Measurements from ENCODE around the gene TRA2A.
"Not testable (repeated sequence)": the region's sequence is repeated elsewhere in the genome, so short reads cannot be mapped to it uniquely, and the experiment has no call there.

The TRA2A gene

GRCh38 chr7:23530405-23530804, 1.4 kb downstream of the TRA2A start:
- H3K27ac Mint-ChIP-seq: peak overlapping the region; percentile 99
- H3K27me3 Mint-ChIP-seq: no peaks in the 10 kb centered on the region
- H3K4me3 Mint-ChIP-seq: peak overlapping the region; percentile 98
- H3K9me3 Mint-ChIP-seq: no peaks in the 10 kb centered on the region
- peaks cover 3% of the 10 kb centered on the region for H3K36me3 Mint-ChIP-seq
- ATAC-seq (ENCODE audit: low read depth) (peak; percentile 51), DNase-seq (ENCODE audit: low spot score in 2 of 2) (peak; percentile 34 to 55)
- peaks cover 24% of the 10 kb centered on the region for H3K4me1 Mint-ChIP-seq

- Mint-ChIP-seq H3K27me3 (no peaks in the 10 kb centered on the region), H3K4me3 (peak overlapping the region; percentile 55), H3K27ac (peak overlapping the region; percentile 99), H3K9me3 (no peaks in the 10 kb centered on the region), H3K4me1 (peaks cover 26% of the 10 kb centered on the region), H3K36me3 (peaks cover 3% of the 10 kb centered on the region)
- DNase-seq (ENCODE audit: low spot score in 2 of 2): no peak
- ATAC-seq (ENCODE audit: low read depth): no peak
These were observed 2.4 kb downstream of the TRA2A start for GRCh38 chr7:23529262-23529859.

- Mint-ChIP-seq H3K36me3 (peaks cover 19% of the 10 kb centered on the region), H3K4me1 (peaks cover 37% of the 10 kb centered on the region)
- not testable (repeated sequence) for H3K27ac Mint-ChIP-seq; DNase-seq (ENCODE audit: low spot score in 2 of 2); H3K27me3 Mint-ChIP-seq; H3K9me3 Mint-ChIP-seq; H3K4me3 Mint-ChIP-seq; ATAC-seq (ENCODE audit: low read depth)
These were observed 6.2 kb downstream of the TRA2A start for GRCh38 chr7:23525611-23526010.

GRCh38 chr7:23524473-23524872, 7.3 kb downstream of the TRA2A start:
- Mint-ChIP-seq H3K27me3 (no peaks in the 10 kb centered on the region), H3K4me3 (no peak overlapping the region), H3K9me3 (no peaks in the 10 kb centered on the region), H3K36me3 (peaks cover 19% of the 10 kb centered on the region), H3K4me1 (peaks cover 31% of the 10 kb centered on the region), H3K27ac (peak overlapping the region; percentile 28)
- DNase-seq (ENCODE audit: low spot score in 2 of 2) (no peak), ATAC-seq (ENCODE audit: low read depth) (no peak)

GRCh38 chr7:23523486-23524075, 8.2 kb downstream of the TRA2A start:
- H3K4me1 Mint-ChIP-seq: peaks cover 31% of the 10 kb centered on the region
- H3K9me3 Mint-ChIP-seq: no peaks in the 10 kb centered on the region
- no peak overlapping the region for H3K4me3 Mint-ChIP-seq
- no peak for DNase-seq (ENCODE audit: low spot score in 2 of 2)
- H3K27me3 Mint-ChIP-seq: no peaks in the 10 kb centered on the region
- H3K27ac Mint-ChIP-seq: peak overlapping the region; percentile 28
- H3K36me3 Mint-ChIP-seq: peaks cover 25% of the 10 kb centered on the region
- ATAC-seq (ENCODE audit: low read depth): no peak

- H3K36me3 Mint-ChIP-seq: peaks cover 40% of the 10 kb centered on the region
- no peak overlapping the region for H3K27ac Mint-ChIP-seq
- DNase-seq (ENCODE audit: low spot score in 2 of 2) (no peak), ATAC-seq (ENCODE audit: low read depth) (no peak)
- no peak overlapping the region for H3K4me3 Mint-ChIP-seq
- no peaks in the 10 kb centered on the region for H3K9me3 Mint-ChIP-seq
- H3K4me1 Mint-ChIP-seq: peaks cover 15% of the 10 kb centered on the region
- H3K27me3 Mint-ChIP-seq: no peaks in the 10 kb centered on the region
These were observed 11.2 kb downstream of the TRA2A start for GRCh38 chr7:23520582-23520981.

- no peak overlapping the region for H3K27ac Mint-ChIP-seq
- peak; percentile 40 for ATAC-seq (ENCODE audit: low read depth)
- H3K9me3 Mint-ChIP-seq: no peaks in the 10 kb centered on the region
- H3K4me3 Mint-ChIP-seq: no peak overlapping the region
- no peaks in the 10 kb centered on the region for H3K4me1 Mint-ChIP-seq
- peaks cover 41% of the 10 kb centered on the region for H3K36me3 Mint-ChIP-seq
- H3K27me3 Mint-ChIP-seq: no peaks in the 10 kb centered on the region
- no peak for DNase-seq (ENCODE audit: low spot score in 2 of 2)
These were observed 17.0 kb downstream of the TRA2A start for GRCh38 chr7:23514755-23515154.

- not testable (repeated sequence) for H3K9me3 Mint-ChIP-seq; H3K4me3 Mint-ChIP-seq; ATAC-seq (ENCODE audit: low read depth); H3K27me3 Mint-ChIP-seq; DNase-seq (ENCODE audit: low spot score in 2 of 2); H3K4me1 Mint-ChIP-seq
- H3K36me3 Mint-ChIP-seq: peaks cover 39% of the 10 kb centered on the region
- H3K27ac Mint-ChIP-seq: peak overlapping the region; percentile 22
These were observed 18.0 kb downstream of the TRA2A start for GRCh38 chr7:23513746-23514145.

GRCh38 chr7:23494009-23494408, 37.8 kb downstream of the TRA2A start:
- ATAC-seq (ENCODE audit: low read depth) (no peak), DNase-seq (ENCODE audit: low spot score in 2 of 2) (no peak)
- no peak overlapping the region for H3K27ac Mint-ChIP-seq
- H3K4me1 Mint-ChIP-seq: no peaks in the 10 kb centered on the region
- H3K9me3 Mint-ChIP-seq: no peaks in the 10 kb centered on the region
- no peaks in the 10 kb centered on the region for H3K36me3 Mint-ChIP-seq
- no peaks in the 10 kb centered on the region for H3K27me3 Mint-ChIP-seq
- no peak overlapping the region for H3K4me3 Mint-ChIP-seq

- DNase-seq (ENCODE audit: low spot score in 2 of 2) (no peak), ATAC-seq (ENCODE audit: low read depth) (no peak)
- H3K27me3 Mint-ChIP-seq: no peaks in the 10 kb centered on the region
- no peaks in the 10 kb centered on the region for H3K4me1 Mint-ChIP-seq
- H3K4me3 Mint-ChIP-seq: peak overlapping the region; percentile 83
- no peak overlapping the region for H3K27ac Mint-ChIP-seq
- H3K36me3 Mint-ChIP-seq: no peaks in the 10 kb centered on the region
- H3K9me3 Mint-ChIP-seq: no peaks in the 10 kb centered on the region
These were observed 40.3 kb downstream of the TRA2A start for GRCh38 chr7:23491502-23491901.

GRCh38 chr7:23490357-23491135, 41.2 kb downstream of the TRA2A start:
- peak; percentile 42 to 49 for DNase-seq (ENCODE audit: low spot score in 2 of 2)
- ATAC-seq (ENCODE audit: low read depth): peak; percentile 96
- Mint-ChIP-seq H3K27me3 (no peaks in the 10 kb centered on the region), H3K36me3 (no peaks in the 10 kb centered on the region), H3K4me1 (no peaks in the 10 kb centered on the region), H3K27ac (peak overlapping the region; percentile 81), H3K9me3 (no peaks in the 10 kb centered on the region), H3K4me3 (peak overlapping the region; percentile 83)

GRCh38 chr7:23488714-23489113, 43.1 kb downstream of the TRA2A start:
- H3K27ac Mint-ChIP-seq; H3K27me3 Mint-ChIP-seq; ATAC-seq (ENCODE audit: low read depth); H3K9me3 Mint-ChIP-seq; H3K4me1 Mint-ChIP-seq; DNase-seq (ENCODE audit: low spot score in 2 of 2); H3K4me3 Mint-ChIP-seq; H3K36me3 Mint-ChIP-seq: not testable (repeated sequence)

GRCh38 chr7:23487670-23488069, 44.1 kb downstream of the TRA2A start:
- Mint-ChIP-seq H3K4me1 (no peaks in the 10 kb centered on the region), H3K4me3 (no peak overlapping the region), H3K36me3 (no peaks in the 10 kb centered on the region), H3K27ac (no peak overlapping the region), H3K27me3 (no peaks in the 10 kb centered on the region), H3K9me3 (no peaks in the 10 kb centered on the region)
- ATAC-seq (ENCODE audit: low read depth) (no peak), DNase-seq (ENCODE audit: low spot score in 2 of 2) (no peak)

GRCh38 chr7:23486002-23486773, 45.6 kb downstream of the TRA2A start:
- Mint-ChIP-seq H3K27ac (no peak overlapping the region), H3K27me3 (peaks cover 2% of the 10 kb centered on the region), H3K9me3 (no peaks in the 10 kb centered on the region), H3K4me3 (no peak overlapping the region), H3K36me3 (no peaks in the 10 kb centered on the region), H3K4me1 (no peaks in the 10 kb centered on the region)
- ATAC-seq (ENCODE audit: low read depth): no peak
- no peak for DNase-seq (ENCODE audit: low spot score in 2 of 2)
